Activated naive CD8-positive, alpha-beta T cell treated with anti-CD3 and anti-CD28 coated beads, Interleukin-2, amount 50 U/mL, for 24 hours (primary cell): Measurements from ENCODE around the gene DBP.

Experiments
- ATAC-seq: fragments of 150-1000 bp; cut with Tn5 transposase; one replicate; pipeline ENCODE4 v1.10.0; 2021
- DNase-seq: peaks from one replicate; pipeline ENCODE4 v3.0.0; 2021
- H3K27ac Mint-ChIP-seq: one replicate; pipeline ENCODE4 v1.8.0; 2021; ENCODE audit warnings: mild to moderate bottlenecking, mixed read lengths
- H3K27me3 Mint-ChIP-seq: one replicate; pipeline ENCODE4 v1.8.0; 2021; ENCODE audit warnings: mixed read lengths
- H3K36me3 Mint-ChIP-seq: one replicate; pipeline ENCODE4 v1.8.0; 2021; ENCODE audit warnings: low read depth, mixed read lengths
- H3K4me1 Mint-ChIP-seq: one replicate; pipeline ENCODE4 v1.8.0; 2021; ENCODE audit warnings: mixed read lengths
- H3K4me3 Mint-ChIP-seq: one replicate; pipeline ENCODE4 v1.8.0; 2021; ENCODE audit warnings: mild to moderate bottlenecking, moderate library complexity, mixed read lengths
- H3K9me3 Mint-ChIP-seq: one replicate; pipeline ENCODE4 v1.8.0; 2021; ENCODE audit warnings: mixed read lengths

Gene DBP

DNA sequence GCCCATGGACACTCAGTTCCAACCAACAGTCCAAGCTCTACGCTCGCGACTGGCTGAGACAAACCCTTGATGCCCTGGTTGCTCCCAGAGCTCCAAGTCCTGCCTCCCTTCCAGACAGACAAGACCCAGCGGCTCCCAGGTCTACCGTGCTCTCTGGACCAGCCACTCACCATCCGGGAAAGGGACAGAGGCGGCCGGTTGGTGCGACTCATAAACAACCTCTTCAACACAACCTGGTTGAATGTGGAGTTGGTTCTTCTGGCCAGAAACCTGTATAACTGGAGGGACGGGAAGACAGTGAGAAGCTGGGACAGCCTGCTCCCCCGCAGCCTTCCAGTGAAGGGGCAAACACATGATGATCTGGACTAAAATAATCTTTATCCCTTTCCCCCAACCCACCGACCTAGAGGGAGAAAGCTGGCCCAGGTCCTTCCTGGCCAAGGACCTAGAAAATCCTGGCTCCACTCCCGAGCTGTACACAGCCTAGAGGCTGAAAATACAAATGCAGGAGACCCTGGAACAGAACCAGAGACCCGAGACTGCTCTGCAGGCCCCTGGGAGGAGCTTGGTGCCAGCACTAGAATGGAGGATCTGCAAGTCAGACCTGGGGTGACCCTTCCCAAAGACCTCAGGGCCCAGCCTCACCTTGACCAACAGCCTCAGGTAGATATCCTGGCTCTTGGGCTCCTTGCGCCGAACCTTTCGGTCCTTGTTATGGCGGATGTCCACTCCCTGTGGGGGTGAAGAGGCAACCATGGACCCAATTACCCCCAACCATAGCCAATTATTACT lies 19.8 kb downstream of the DBP start:
- Mint-ChIP-seq H3K36me3 (peaks cover 61% of the 10 kb centered on the region), H3K4me3 (peak overlapping the region; percentile 98), H3K27ac (peak overlapping the region; percentile 100), H3K27me3 (no peaks in the 10 kb centered on the region), H3K9me3 (no peaks in the 10 kb centered on the region), H3K4me1 (peaks cover 49% of the 10 kb centered on the region)
- DNase-seq = no peak
- ATAC-seq = no peak

DNA sequence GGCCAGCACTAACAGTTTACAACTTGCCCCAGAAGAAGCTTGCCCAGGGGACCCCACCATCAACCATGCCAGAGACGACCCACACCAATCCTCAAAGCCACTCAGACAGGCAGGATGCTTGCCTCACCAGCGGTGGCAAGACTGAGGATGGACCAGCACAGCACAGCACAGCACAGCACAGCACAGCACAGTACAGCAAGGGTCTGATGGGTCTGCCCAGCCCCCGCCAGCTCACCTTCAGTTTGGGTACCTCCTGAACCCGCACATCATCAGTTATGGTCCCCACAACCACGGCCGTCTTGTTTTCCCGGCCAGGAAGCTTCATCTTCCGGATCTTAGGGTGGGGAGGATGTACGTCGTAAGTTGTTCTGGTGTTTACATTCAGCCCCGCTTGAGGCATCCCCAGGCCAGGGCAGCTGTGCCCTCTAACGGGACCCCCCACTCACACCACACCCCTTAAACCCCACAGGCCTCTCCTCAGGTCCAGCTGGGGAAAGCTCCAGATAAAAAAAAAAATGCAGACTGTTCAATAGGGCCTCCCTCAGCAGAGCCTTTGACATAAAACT lies 20.6 kb downstream of the DBP start:
- Mint-ChIP-seq H3K27ac (peak overlapping the region; percentile 100), H3K27me3 (no peaks in the 10 kb centered on the region), H3K36me3 (peaks cover 57% of the 10 kb centered on the region), H3K4me3 (peak overlapping the region; percentile 98), H3K4me1 (peaks cover 44% of the 10 kb centered on the region), H3K9me3 (no peaks in the 10 kb centered on the region)
- no peak for DNase-seq
- no peak for ATAC-seq

DNA sequence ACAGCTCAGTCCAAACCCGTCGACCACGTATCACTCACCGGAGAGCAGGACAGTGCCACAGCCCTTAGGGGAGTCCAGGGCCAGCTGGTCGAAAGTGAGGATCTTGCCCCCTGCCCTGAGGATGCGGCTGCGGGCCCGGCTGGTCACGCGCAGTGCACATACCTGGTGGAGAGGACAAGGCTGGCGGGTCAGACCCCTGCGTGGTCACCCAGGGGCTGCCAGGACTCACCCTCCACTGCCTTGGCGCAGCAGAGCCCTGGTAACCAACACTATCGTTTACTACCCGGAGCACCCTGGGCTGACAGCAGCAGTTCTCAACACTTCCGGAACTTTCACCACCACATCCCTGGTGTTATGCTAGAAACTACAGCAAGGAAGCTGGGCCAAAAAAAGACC lies 21.1 kb downstream of the DBP start:
- Mint-ChIP-seq H3K4me1 (peaks cover 41% of the 10 kb centered on the region), H3K27me3 (no peaks in the 10 kb centered on the region), H3K9me3 (no peaks in the 10 kb centered on the region), H3K4me3 (peak overlapping the region; percentile 98), H3K36me3 (peaks cover 54% of the 10 kb centered on the region), H3K27ac (peak overlapping the region; percentile 100)
- DNase-seq = no peak
- no peak for ATAC-seq

DNA sequence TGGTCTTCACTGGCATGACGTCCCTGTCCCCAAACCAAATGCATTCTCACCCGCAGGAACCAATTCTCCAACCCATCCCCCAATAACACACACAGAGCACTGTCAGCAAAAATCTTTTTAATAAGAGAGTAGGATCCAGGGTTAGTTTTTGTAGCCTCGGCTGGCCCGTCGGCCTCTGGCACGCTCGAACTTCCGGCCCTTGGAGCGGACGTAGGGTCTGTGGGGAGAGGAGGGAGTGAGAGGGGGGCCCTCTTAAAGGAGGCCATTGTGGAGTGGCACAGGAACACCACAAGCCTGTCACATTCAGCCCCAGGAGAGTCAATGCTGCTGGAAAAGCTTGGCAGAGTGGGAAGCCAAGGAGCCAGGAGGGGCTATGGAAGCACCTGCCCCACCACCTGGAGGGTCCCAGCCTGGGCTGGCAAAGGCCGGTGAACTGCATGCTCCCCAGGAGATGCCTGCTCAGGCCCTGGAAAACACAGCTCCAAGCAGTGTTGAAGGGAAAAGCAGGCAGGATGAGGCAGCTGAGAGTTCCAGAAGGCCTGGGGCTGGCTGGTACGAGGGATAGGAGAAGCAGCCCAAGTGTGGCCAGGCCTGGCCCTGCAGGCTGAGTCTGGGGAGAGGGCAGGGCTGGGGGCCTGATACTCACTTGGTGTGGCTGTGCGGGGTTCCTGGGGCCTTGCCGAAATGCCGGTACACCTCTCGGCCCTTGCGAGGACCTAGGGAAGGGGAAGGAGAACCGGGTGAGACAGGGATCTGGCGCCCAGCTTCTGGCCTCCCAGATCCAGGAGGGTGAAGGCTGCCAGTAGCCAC lies 21.7 kb downstream of the DBP start:
- H3K27me3 Mint-ChIP-seq = no peaks in the 10 kb centered on the region
- H3K36me3 Mint-ChIP-seq = peaks cover 54% of the 10 kb centered on the region
- peak overlapping the region; percentile 98 for H3K4me3 Mint-ChIP-seq
- H3K9me3 Mint-ChIP-seq = no peaks in the 10 kb centered on the region
- H3K27ac Mint-ChIP-seq = peak overlapping the region; percentile 70
- H3K4me1 Mint-ChIP-seq = peaks cover 41% of the 10 kb centered on the region
- DNase-seq (no peak), ATAC-seq (no peak)

DNA sequence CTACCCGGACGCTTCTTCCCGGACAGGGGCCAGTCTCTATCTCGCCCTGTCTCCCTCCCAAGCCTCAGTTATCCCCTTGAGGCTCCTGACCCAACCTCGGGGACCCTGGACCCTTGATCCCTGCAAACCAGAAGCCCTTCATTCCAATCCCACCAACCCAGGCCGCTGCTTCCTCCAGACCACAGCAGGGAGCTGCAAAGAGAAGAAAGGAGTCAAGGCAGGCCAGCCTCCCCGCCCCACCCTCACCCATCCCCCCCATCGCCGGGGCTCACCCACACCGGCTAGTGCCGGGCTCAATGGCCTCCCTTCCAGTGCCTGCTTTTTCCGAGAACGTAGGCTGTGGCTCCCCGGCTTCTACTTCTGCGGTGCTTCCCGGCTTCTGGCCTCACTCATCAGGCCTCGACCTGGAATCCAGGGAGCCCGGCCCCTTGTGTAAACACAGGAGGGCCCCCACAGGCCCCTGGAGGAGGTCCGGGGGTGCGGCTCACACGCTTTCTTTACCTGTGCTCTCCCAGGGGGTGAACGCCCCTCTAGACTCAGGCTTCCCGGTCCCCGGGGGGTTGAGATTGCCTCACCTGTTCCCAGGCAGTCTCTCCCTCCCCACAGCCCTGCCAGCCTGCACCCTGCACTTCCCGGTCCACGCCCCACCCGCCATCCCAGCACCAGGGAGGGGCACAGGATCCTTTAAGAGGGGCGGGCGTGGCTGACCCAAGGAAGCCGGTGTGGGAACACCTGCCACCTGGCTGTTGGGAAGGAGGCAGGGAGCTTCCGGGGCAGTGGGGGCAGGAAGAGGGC lies 22.5 kb downstream of the DBP start, which contains the start of gene FAM83E:
TSS of gene FAM83E (minus strand) at position 641 of the 795 bp plus-strand sequence. CDS start 1,704 bp downstream, outside the sequence.
- Mint-ChIP-seq H3K27ac (peak within 1 kb of the TSS; percentile 70), H3K9me3 (no peaks in the 10 kb centered on the region), H3K4me3 (peak within 1 kb of the TSS; percentile 98), H3K27me3 (no peaks in the 10 kb centered on the region), H3K36me3 (peaks cover 49% of the 10 kb centered on the region), H3K4me1 (peaks cover 33% of the 10 kb centered on the region)
- ATAC-seq = no peak
- no peak for DNase-seq

DNA sequence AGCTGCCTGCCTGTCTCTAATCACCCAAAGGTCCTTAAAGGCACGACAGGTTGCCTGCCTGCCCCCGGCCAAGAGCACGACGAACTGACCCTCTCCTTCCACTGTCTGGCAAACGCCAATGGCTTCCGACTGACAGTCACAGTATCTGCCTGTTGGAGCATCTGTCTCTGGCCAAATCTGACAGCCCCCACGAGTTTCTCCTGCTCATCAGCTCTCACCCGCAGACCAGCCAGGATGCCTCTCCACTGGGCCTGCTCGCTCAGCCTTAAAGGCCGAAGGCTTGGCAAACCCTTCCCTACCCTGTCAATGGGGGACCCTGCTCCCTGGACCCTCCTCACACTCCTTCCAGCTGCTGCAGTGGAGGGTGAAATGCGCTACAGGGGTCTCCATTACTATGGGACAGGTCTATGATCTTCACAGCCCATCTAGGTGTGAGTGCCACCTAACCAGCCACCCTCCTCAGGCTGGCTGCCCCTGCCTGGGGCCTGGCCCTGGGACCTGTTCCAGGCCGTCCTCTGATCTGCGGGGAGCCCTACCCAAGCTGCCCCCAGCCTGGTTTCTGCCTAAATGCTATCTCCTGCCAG lies 23.2 kb downstream of the DBP start:
- ATAC-seq = peak; percentile 15
- H3K9me3 Mint-ChIP-seq = no peaks in the 10 kb centered on the region

DNA sequence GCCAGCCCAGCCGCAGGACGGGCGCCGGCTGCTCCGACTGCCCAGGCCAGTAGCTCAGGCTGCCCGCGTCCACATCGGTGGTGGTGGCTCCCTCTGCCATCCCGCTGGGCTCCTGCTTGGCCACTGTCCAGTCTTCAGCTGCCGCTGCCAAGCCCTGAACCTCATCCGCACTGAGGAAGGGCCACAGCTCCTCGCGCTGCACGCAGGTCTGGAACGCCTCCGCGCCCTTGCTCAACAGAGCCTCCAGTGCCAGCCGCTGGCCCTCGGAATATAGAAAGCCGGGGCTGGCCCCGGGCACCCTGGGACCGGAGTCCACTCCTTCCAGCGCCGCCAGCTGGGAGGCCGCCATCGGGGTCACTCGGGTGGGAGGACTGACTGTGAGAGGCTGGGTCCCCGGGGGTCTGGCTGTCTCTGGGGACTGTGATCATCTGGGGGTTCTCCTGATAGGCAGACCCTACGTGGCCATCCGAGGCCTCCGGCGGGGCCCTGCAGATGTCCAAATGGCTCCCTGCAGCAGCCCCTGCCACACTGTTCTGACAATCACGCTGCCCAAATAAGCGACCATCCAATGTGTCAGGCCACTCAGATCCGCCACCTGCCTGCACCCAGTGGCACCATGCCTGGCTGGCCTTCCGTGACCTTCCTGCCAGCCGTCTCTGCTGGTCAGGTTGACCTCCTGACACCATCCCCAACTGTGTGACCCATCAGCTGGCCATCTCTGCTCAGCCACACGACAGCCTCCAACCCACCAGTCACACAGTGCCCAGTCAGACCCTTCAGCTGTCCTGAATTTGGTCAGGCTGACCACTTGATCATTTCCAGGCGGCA lies 23.9 kb downstream of the DBP start:
- no peak for DNase-seq
- Mint-ChIP-seq H3K9me3 (no peaks in the 10 kb centered on the region), H3K27me3 (no peaks in the 10 kb centered on the region)

More for the DNA sequence above, 23.2 kb downstream of the DBP start:
- Mint-ChIP-seq H3K27ac (peak overlapping the region; percentile 66), H3K4me3 (peak overlapping the region; percentile 45), H3K36me3 (peaks cover 45% of the 10 kb centered on the region), H3K27me3 (no peaks in the 10 kb centered on the region), H3K4me1 (peaks cover 29% of the 10 kb centered on the region)
- no peak for DNase-seq

DNA sequence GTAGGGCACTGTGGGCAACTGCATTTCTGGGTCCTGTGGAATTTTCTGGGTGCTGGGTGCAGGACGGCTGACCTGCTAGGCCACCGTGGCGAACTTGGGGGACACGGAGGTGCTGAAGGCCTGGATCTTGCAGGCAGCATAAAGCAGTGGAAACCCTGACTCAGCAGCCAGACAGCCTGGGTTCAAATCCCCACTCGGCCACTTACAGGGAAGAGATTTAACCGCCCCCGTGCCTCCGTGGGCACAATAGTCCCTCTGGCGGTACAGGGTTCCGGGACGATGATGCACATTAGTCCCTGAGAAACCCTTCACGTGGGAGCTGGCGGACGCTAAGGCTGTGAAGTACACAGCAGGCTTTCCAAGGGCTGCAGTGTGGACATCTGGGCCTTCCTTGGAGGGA lies 25.3 kb downstream of the DBP start:
- Mint-ChIP-seq H3K27me3 (no peaks in the 10 kb centered on the region), H3K4me3 (no peak overlapping the region), H3K36me3 (peaks cover 24% of the 10 kb centered on the region), H3K4me1 (peaks cover 14% of the 10 kb centered on the region), H3K9me3 (no peaks in the 10 kb centered on the region), H3K27ac (no peak overlapping the region)
- no peak for DNase-seq
- ATAC-seq = no peak

More for the DNA sequence above, 23.9 kb downstream of the DBP start:
- Mint-ChIP-seq H3K4me1 (peaks cover 25% of the 10 kb centered on the region), H3K27ac (peak overlapping the region; percentile 66), H3K36me3 (peaks cover 38% of the 10 kb centered on the region), H3K4me3 (peak overlapping the region; percentile 45)
- ATAC-seq = no peak

DNA sequence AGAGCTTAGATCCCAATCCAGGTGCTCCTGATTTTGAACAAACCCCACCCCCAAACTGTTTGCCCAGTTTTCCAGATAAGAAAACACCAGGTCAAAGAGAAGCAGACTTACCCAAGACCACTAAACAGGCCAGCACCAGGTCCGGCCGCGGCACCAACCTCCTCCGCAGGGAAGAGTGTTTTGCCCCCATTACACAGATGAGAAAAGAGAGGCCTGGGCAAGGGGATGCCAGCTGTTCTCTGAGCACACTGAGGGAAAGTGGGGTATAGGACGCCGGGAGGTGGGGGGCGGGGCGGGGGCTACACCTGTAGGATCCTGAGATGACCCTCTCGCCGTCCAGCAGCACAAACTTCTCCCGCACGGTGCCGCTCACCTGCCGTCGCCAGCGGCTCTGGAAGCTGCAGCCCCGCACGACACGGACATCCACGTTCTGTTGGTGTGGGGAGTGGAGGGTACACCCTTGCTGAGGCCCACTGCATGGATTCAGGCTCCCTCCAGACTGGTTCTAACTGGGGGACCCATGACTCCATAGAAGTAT lies 27.5 kb downstream of the DBP start:
- Mint-ChIP-seq H3K36me3 (peaks cover 7% of the 10 kb centered on the region), H3K4me1 (peaks cover 4% of the 10 kb centered on the region), H3K27ac (no peak overlapping the region), H3K9me3 (no peaks in the 10 kb centered on the region), H3K27me3 (no peaks in the 10 kb centered on the region), H3K4me3 (no peak overlapping the region)
- DNase-seq = no peak
- ATAC-seq = no peak

DNA sequence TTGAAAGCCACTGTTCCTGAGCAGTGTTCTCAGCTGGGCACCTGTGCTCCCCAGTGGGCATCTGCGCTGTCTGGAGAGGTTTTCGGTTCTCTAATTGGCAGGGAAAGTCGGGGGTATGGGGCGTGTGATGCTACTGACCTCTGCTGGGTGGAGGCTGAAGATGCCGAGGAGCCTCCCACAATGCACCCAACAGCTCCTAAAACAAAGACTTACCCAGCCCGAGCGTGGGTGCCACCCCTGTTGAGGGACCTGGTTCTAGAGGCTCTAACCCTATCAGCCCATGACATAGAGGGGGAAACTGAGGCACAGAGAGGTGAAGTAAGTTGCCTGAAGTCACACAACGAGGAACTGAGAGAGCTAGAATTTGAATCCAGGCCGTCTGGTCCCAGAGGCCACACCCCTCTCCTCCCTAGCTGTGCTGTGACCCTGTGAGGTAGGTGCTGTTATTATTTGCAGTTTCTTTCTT lies 28.3 kb downstream of the DBP start:
- no peak overlapping the region for H3K4me3 Mint-ChIP-seq
- H3K4me1 Mint-ChIP-seq = peaks cover 2% of the 10 kb centered on the region
- no peaks in the 10 kb centered on the region for H3K27me3 Mint-ChIP-seq
- H3K9me3 Mint-ChIP-seq = no peaks in the 10 kb centered on the region
- peaks cover 3% of the 10 kb centered on the region for H3K36me3 Mint-ChIP-seq
- H3K27ac Mint-ChIP-seq = no peak overlapping the region
- DNase-seq (no peak), ATAC-seq (peak; percentile 64)

DNA sequence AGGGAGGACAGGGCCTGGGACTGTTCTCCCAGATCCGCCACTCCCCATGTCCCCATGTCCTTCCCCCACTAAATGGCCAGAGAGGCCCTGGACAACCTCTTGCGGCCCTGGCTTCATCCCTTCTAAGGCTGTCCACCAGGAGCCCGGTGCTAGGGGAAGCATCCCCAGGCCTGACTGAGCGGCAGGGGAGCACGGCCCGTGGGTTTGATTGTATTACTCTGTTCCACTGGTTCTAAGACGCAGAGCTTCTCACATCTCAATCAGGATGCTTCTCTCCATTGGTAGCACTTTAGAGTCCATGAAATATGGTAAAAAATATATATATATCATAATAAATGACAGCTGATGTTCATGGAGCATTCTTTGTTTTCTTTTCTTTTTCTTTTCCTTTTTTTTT lies 29.8 kb downstream of the DBP start:
- no peaks in the 10 kb centered on the region for H3K27me3 Mint-ChIP-seq
- DNase-seq = no peak
- no peak overlapping the region for H3K27ac Mint-ChIP-seq
- ATAC-seq = no peak
- peaks cover 2% of the 10 kb centered on the region for H3K4me1 Mint-ChIP-seq
- no peak overlapping the region for H3K4me3 Mint-ChIP-seq
- H3K36me3 Mint-ChIP-seq = no peaks in the 10 kb centered on the region
- no peaks in the 10 kb centered on the region for H3K9me3 Mint-ChIP-seq

DNA sequence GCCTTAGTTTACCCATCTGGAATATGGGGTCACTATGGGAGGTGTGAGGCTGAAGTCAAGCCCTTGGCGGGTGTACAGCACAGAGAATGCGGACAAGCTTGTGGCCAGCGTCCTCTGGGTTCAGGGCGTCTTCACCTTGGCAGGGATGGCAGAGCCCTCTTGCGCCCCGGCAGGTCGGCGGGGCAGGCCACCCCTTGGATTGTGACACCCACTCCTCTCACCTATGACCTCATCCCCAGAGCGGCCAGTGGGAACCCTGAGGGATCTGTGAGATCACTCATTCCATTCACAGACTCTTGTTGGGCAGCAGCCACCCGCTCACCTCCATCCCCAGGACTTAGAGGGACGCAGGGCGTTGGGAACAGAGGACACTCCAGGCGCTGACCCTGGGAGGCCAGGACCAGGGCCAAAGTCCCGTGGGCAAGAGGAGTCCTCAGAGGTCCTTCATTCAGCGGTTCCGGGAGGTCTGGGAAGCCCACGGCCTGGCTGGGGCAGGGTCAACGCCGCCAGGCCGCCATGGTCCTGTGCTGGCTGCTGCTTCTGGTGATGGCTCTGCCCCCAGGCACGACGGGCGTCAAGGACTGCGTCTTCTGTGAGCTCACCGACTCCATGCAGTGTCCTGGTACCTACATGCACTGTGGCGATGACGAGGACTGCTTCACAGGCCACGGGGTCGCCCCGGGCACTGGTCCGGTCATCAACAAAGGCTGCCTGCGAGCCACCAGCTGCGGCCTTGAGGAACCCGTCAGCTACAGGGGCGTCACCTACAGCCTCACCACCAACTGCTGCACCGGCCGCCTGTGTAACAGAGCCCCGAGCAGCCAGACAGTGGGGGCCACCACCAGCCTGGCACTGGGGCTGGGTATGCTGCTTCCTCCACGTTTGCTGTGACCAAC lies 30.5 kb downstream of the DBP start, which contains the start of gene SPACA4:
TSS of gene SPACA4 (plus strand) at position 280 of the 896 bp plus-strand sequence. CDS start at position 517, 237 bp downstream.
- no peak within 1 kb of the TSS for H3K27ac Mint-ChIP-seq
- H3K4me3 Mint-ChIP-seq = no peak within 1 kb of the TSS
- ATAC-seq = no peak
- peaks cover 2% of the 10 kb centered on the region for H3K4me1 Mint-ChIP-seq
- DNase-seq = no peak
- H3K36me3 Mint-ChIP-seq = no peaks in the 10 kb centered on the region
- no peaks in the 10 kb centered on the region for H3K27me3 Mint-ChIP-seq
- H3K9me3 Mint-ChIP-seq = no peaks in the 10 kb centered on the region
